ENCODE results near the gene RFX3.

The RFX3 gene

DNA sequence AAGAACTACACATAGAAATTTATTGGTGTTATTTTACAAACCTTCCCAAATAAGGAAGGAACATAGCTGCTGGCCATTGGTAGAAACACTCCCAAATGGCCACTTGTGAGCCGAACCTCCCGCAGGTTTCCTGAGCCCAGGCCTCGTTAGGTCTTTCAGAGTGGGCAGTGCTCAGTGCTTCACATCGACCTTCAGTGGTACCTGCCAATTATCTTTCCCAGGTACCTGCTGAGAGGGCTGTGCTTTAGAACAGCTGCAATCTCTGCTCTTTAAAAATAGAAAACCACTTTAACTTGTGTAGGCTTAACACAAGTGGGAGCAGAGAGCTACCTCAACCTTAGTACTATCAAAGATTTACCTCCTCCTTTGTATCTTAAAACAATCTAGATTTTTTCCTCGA is 334.1 kb downstream of the RFX3 start:
- no peak for DNase-seq

DNA sequence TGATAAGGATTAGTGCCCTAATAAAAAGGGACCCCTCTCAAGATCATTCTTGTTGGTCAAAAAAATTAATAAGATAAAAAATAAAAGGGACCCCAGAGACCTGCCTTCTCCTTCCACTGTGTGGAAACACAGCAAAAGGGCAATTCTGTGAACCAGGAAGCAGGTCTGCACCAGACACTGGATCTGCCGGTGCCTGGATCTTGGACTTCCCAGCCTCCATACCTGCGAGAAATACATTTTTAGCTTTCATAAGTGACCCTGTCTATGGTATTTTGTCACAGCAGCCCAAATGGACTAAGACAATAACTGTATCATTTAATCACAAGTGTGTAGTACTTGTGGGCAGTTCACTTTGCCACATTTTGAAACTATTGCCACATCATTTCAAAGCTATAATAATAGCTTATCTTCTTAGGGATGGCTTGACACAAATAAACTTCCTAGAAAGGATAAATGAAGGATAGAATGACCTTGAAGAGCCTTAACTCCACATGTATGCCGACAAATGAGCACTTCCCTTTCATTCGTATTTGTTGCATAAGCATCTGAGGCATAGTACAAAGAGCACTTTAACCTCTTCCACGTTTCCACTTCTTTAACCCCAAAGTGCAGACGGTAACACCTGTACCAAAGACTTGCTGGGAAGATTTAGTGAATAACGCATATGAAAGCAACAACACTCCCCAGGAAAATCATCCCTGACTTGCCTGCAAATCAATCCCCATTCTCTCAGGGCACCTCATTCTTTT is 336.5 kb downstream of the RFX3 start:
- no peak for DNase-seq

DNA sequence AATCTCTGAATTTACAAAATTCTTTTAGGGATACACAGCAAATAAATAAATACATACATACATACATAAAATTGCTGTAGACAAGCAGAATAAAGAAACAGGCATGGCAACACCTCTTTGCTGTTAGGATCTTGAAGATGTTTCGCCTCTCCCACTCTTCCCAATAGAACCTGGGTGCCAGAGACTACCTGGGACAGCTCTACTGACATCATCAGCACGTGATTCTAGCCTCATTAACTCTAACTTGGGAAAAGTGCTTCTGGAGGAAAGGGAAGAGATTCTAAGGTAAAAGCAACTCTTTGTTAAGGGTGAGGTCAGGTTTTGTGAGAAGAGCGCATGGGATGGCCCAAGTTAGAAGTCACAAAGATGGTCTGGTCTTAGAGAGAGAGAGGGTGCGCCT is 339.1 kb downstream of the RFX3 start:
- DNase-seq, result no peak

DNA sequence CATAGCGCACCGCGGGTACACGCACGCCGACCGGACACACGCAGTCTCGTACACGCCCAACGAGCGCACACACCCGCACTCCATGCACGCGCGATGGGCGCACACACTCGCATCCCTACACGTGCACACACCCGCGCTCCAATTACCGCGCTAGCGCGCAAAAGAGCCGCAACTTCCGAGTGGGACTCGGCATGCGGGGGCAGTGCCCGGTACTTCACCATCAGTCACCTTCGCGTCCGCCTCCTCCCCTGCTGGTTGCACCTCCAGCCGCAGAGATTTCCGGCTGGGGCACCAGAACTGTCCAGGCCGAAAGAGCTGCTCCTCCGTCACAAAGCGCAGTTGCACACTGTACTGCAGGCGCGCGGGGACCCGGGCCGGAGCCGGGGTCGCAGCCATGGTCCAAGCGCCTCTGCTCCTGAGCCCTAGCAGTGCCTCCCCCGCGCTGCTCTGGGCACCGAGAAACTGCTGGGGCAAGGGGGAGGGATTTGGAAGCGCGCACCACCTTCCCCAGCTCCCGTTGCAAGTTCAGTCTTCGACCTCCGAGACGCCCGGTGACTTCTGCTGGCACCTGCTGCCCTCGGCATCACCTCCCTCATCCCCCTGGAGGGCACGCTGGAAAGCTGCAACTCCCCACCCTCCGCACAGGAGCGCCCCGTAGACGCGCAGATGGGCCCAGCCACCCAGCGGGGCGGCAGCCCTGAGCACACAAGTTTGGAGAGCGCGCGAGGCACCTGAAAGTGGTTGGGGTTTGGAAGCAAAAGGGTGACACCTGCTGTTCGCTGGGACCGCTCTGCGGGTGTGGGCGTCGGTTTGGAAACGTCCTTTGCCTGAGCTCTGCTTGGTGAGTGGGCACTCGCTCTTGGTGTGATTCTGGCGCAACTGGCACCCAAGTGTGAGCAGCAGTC is 344.5 kb downstream of the RFX3 start:
- no peak for DNase-seq

DNA sequence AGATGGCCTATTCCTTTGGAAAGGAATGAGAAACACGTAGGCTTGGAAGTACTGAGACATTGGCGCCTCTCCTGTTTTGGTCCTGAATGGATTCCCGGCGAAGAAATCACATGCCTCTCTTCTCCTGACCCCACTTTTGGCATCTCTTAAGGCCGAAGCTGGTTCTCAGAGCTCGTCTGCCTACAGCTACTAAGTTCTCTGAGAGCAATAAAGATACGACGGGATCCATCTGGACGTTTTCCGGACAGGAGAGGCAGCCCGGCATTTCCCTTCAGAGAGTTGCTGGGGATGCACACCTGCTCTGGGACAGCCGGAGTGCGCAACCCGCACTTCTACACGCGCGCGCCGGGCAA is 345.1 kb downstream of the RFX3 start:
- no peak for DNase-seq

DNA sequence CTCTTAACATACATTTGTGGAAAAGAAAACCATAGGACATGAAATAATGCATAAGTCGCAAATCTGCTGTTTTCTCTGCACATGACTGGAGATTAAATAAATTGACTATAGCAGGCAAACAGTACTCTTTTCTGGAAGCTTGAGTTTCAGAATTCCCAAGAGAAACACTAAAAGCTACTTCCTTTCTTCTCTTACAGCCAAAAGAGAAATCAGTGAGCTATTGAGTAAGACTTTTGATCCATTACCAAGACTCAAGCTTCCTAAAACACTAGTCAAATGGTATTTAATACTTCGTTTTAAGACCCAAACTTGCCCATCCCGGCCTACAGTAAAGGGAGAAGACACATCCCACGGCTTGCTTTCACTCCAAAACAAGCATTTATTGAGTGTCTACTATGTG is 346.1 kb downstream of the RFX3 start:
- DNase-seq, result no peak

DNA sequence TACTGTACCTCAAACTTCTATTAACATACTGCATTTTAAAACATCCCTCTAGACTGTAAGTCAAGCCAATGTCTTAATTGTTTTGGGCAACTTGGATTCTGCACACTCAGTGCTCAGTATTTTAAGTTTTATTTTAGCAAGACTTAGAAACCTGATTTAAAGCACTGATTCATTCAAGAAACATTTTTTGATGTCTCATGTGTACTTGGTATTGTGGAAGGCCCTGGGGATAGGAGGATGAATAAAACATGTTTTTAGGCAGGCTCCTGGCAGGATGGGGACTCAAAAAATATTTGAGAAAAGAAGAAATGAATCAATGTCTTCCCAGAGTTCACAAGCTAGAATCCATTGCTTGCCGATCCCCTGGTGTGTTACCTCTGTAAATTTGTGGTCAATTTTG is 347.9 kb downstream of the RFX3 start:
- no peak for DNase-seq

DNA sequence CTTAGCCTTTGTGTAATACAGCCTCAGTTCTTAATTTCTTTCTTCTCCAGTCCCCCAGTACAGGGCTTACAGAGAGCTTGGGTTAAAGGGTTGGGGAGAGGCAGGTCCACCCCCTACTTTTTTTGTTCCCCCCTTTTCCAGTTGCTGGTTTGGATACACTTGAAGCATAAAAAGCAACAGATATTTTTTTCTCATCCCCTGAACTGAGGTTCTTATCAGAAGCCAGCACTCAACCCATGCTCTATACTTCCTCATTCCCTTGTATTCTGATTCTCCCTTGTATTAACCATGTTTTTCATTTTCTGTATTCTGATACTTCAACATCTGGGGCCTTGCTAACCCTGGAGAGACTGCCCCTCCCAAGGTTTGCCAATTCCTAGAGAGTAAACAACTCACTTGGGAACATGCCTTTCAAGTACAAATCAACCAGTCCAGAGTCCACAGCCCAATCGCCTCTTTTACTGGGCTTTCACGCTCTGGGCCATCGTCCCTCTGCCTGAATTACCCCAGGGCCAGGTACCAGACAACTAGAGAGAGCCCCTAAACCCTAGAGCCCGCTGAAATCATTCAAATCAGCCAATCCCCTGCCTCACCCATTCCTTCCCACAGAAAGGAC is 348.5 kb downstream of the RFX3 start:
- no peak for DNase-seq

DNA sequence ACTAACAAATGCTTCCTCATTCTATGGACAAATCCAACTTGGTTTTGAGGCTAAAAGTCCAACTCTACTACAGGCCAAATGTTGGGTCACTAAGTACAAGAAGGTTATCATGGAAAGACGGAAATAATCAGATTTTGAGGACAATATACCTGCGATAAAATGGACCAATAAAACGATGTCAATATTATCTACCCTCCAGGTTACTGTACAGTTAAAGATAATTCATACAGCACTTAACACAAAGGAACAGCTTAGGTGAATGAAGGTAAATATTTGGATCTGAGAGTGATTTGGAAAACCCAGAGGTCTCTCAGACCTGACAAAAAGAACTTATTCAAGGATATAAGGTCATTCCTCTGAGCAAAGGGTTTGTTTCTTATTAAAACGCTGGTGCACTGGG is 352.4 kb downstream of the RFX3 start:
- no peak for DNase-seq

DNA sequence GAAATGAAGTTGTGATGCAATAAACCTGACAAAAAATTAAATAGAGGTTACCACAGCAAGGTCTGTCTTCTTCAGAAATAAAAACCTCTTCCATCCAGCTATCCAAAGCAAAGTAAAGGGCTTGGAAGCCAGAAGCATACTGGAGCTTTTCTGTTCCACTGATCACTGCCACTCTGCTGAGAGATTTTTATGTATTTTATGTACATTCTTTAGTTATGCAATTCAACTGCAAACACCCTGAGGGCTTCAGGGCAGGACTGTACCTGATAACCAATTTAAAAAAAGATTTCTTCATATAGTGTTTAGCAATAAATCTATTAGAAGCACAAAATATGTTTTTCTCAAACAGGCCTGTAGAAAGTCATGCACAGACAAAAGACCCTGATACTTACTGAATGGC is 355.0 kb downstream of the RFX3 start:
- DNase-seq, result no peak
